22Rv1 (cell line): ENCODE data around the gene MALAT1.

Experiments used
- CTCF ChIP-seq: fragments of 450-650 bp; IDR thresholded peaks from 2 replicates; pipeline ENCODE4 v1.5.1; 2017; ENCODE audit warnings: mild to moderate bottlenecking
- ZFX ChIP-seq: fragments of 450-650 bp; IDR thresholded peaks from 2 replicates; pipeline ENCODE4 v1.6.1; 2017; ENCODE audit warnings: antibody characterized with exemption, borderline replicate concordance

DNA sequence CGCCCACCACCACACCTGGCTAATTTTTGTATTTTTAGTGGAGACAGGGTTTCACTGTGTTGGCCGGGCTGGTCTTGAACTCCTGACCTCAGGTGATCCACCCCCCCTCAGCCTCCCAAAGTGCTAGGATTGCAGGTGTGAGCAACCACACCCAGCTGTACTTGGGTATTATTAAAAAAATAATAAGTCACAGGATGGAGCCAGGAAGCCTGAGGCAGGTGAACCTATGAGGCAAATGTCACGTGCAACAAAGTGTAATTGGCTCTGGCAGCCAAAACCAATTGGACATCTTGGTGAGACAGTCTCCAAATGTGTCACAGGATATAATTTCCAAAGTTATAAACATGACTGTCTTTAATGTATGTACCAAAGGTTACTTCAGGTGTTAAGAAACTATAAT lies 24.0 kb upstream of the MALAT1 start:
- TF ChIP-seq CTCF = no peak
- no peak for TF ChIP-seq ZFX
